B cell (primary cell): Measurements from ENCODE around the gene HMG20A. TPM values are rescaled to one million over a fixed set of nuclear protein-coding genes. Genes with fewer than 3 reads are reported as not detected.

Experiments used
- ATAC-seq: fragments of 200-7000 bp; cut with Tn5 transposase; one replicate; pipeline ENCODE4 v1.10.0; 2021; ENCODE audit warnings: low read depth, mild to moderate bottlenecking, moderate number of reproducible peaks, moderate library complexity
- CTCF ChIA-PET: fragments of 350-600 bp; sonication (Branson Sonifier 250); formaldehyde crosslinking; loops from one replicate; lab custom pipeline; 2021; ENCODE audit warnings: antibody characterized with exemption, inconsistent platforms; lab: Charles Lee
- POLR2A ChIA-PET: fragments of 350-600 bp; sonication (Branson Sonifier 250); formaldehyde crosslinking; loops from one replicate; lab custom pipeline; 2021; ENCODE audit warnings: antibody characterized with exemption; lab: Charles Lee
- DNase-seq: peaks from one replicate; pipeline ENCODE4 v3.0.0; 2013
- H2AFZ ChIP-seq: 2 replicates; pipeline ENCODE4 v1.6.1; 2012; ENCODE audit warnings: mild to moderate bottlenecking, low read depth, low read length; ENCODE audit not compliant: insufficient read depth, poor library complexity, severe bottlenecking
- H3K27ac ChIP-seq, 2 donors: 1 replicate in 1 of 2; 2 replicates in 1 of 2; pipeline ENCODE4 v1.5.1; 2012 to 2013; ENCODE audit warnings: low read length in 2 of 2, mild to moderate bottlenecking in 2 of 2, moderate library complexity in 1 of 2
- H3K27me3 ChIP-seq, 4 experiments: fragments of 200-600 bp in 1 of 4; sonication (generic) in 1 of 4; replicated peaks in 1 of 4; 1 replicate in 2 of 4; 2 replicates in 2 of 4; pipeline versions ENCODE4 v1.6.1 to v1.7.0; 2013 to 2016; ENCODE audit warnings: low read length in 3 of 4, mild to moderate bottlenecking in 2 of 4, mixed read lengths in 1 of 4, moderate library complexity in 1 of 4; ENCODE audit not compliant: insufficient read depth in 4 of 4, control insufficient read depth in 3 of 4; ENCODE audit errors: control extremely low read depth in 1 of 4
- H3K36me3 ChIP-seq, 2 experiments: replicated peaks in 1 of 2; 1 replicate in 1 of 2; 2 replicates in 1 of 2; pipeline versions ENCODE4 v1.6.1 to v1.7.1; 2013; ENCODE audit warnings: low read length in 1 of 2; ENCODE audit not compliant: insufficient read depth in 2 of 2, control insufficient read depth in 1 of 2; ENCODE audit errors: control extremely low read depth in 1 of 2, extremely low read depth in 1 of 2
- H3K4me1 ChIP-seq, 2 donors: fragments of 200-600 bp in 1 of 2; sonication (generic) in 1 of 2; 1 replicate in 1 of 2; 2 replicates in 1 of 2; pipeline versions ENCODE4 v1.5.1 to v1.6.1; 2013 to 2017; ENCODE audit warnings: low read length in 2 of 2; ENCODE audit not compliant: control insufficient read depth in 2 of 2, insufficient read depth in 2 of 2
- H3K4me2 ChIP-seq: replicated peaks from 2 replicates; pipeline ENCODE3; 2012; ENCODE audit warnings: mild to moderate bottlenecking, low read depth, low read length; ENCODE audit not compliant: poor library complexity, severe bottlenecking
- H3K4me3 ChIP-seq, 5 experiments: fragments of 200-600 bp in 1 of 5; sonication (generic) in 1 of 5; 1 replicate in 3 of 5; 2 replicates in 2 of 5; pipeline versions ENCODE4 v1.5.1 to v1.7.0; 2011 to 2016; ENCODE audit warnings: low read length in 4 of 5, mild to moderate bottlenecking in 4 of 5, low read depth in 2 of 5, control low read depth in 1 of 5, moderate library complexity in 1 of 5; ENCODE audit not compliant: insufficient read depth in 1 of 5; ENCODE audit errors: control extremely low read depth in 1 of 5, extremely low read depth in 1 of 5
- H3K79me2 ChIP-seq: fragments of 200-600 bp; sonication (generic); one replicate; pipeline ENCODE4 v1.6.0; 2016; ENCODE audit warnings: low read length; ENCODE audit not compliant: control insufficient read depth, insufficient read depth
- H3K9ac ChIP-seq: fragments of 200-600 bp; sonication (generic); 2 replicates; pipeline ENCODE4 v1.6.1; 2017; ENCODE audit warnings: mild to moderate bottlenecking, low read length, moderate library complexity
- H3K9me3 ChIP-seq, 3 donors: one replicate each; pipeline versions ENCODE4 v1.6.1 to v1.7.1; 2013; ENCODE audit warnings: low read length in 2 of 3; ENCODE audit not compliant: control insufficient read depth in 2 of 3, insufficient read depth in 1 of 3; ENCODE audit errors: control extremely low read depth in 1 of 3
- H4K20me1 ChIP-seq: 2 replicates; pipeline ENCODE4 v1.6.0; 2012; ENCODE audit warnings: mild to moderate bottlenecking, low read length; ENCODE audit not compliant: insufficient read depth, control insufficient read depth, poor library complexity, severe bottlenecking
- H3K27ac Mint-ChIP-seq: one replicate; pipeline ENCODE4 v1.8.0; 2021; ENCODE audit warnings: mixed read lengths
- H3K27me3 Mint-ChIP-seq: one replicate; pipeline ENCODE4 v1.8.0; 2021; ENCODE audit warnings: mixed read lengths
- H3K4me1 Mint-ChIP-seq: one replicate; pipeline ENCODE4 v1.8.0; 2021; ENCODE audit warnings: mixed read lengths
- H3K4me3 Mint-ChIP-seq: one replicate; pipeline ENCODE4 v1.8.0; 2021; ENCODE audit warnings: mixed read lengths
- H3K9me3 Mint-ChIP-seq: one replicate; pipeline ENCODE4 v1.8.0; 2022; ENCODE audit warnings: mixed read lengths; ENCODE audit not compliant: insufficient read depth
- EZH2 ChIP-seq: IDR thresholded peaks from 2 replicates; pipeline ENCODE4 v1.6.1; 2012; ENCODE audit warnings: borderline replicate concordance, low read depth, mild to moderate bottlenecking, moderate library complexity, low read length; ENCODE audit not compliant: insufficient read depth, poor library complexity, severe bottlenecking
- WGBS: methylation state at CpG from one replicate; pipeline ENCODE4 v1.1.5; 2013; ENCODE audit warnings: missing lambda C conversion rate; ENCODE audit not compliant: insufficient coverage; 5-methylcytosine and 5-hydroxymethylcytosine counted together
- intact Hi-C: fragments of 100-400 bp; cut with micrococcal nuclease; formaldehyde crosslinking; loops from one replicate; pipeline ENCODE4 v1.10.0; 2022
- polyA plus RNA-seq: library from polyadenylated mRNA; depleted of rRNA; stranded (reverse); fragments of >200 nt; gene quantifications from 2 replicates; pipeline ENCODE4 v1.2.3, GENCODE V29; 2012
- total RNA-seq, 2 donors: library from RNA; stranded (reverse); fragments of 120-200 nt in 1 of 2; gene quantifications; 1 replicate in 1 of 2; 2 replicates in 1 of 2; pipeline versions ENCODE4 v1.2.3 to v1.2.4, GENCODE V29; 2013 to 2022

The HMG20A gene
- total and polyA plus RNA-seq, 2 donors (not counting 1 experiment from before 2014, with no cell fraction given), result 26.1 to 63.5 TPM

- H3K27me3 Mint-ChIP-seq, result no peaks in the 10 kb centered on the region
- H3K9me3 ChIP-seq, result no peaks in the 10 kb centered on the region
- H3K4me1 Mint-ChIP-seq, result peaks cover 25% of the 10 kb centered on the region
- H3K27ac ChIP-seq, result no peak overlapping the region
- DNase-seq (no peak), ATAC-seq (no peak)
- no peaks in the 10 kb centered on the region for H3K9me3 Mint-ChIP-seq
- H3K4me2 ChIP-seq, result no peak overlapping the region
- no peak overlapping the region for H2AFZ ChIP-seq
- CTCF ChIA-PET, result interaction anchor here (0.9 kb wide), 1 partner anchor 8 kb away, joined by 3 read pairs; no protein-coding TSS in a partner anchor
- H3K27ac Mint-ChIP-seq, result no peak overlapping the region
- no peaks in the 10 kb centered on the region for H3K27me3 ChIP-seq
- peaks cover 0 to 16% of the 10 kb centered on the region in 2 experiments for H3K36me3 ChIP-seq
- H3K4me3 Mint-ChIP-seq, result no peak overlapping the region
- intact Hi-C loops, result no loop called here
- peaks cover 8 to 9% of the 10 kb centered on the region in 2 donors for H3K4me1 ChIP-seq
- WGBS, result no CpG with 5 or more reads among the region's 1 CpG
- H3K9ac ChIP-seq, result no peak overlapping the region
- peaks cover 9% of the 10 kb centered on the region for H3K79me2 ChIP-seq
- H3K4me3 ChIP-seq, result no peak overlapping the region
- H4K20me1 ChIP-seq, result peaks cover 21% of the 10 kb centered on the region
- TF ChIP-seq EZH2, result no peak
- POLR2A ChIA-PET, result no interaction called here
Measured at GRCh38 chr15:77454265-77454664, 33.6 kb downstream of the HMG20A start.

DNA sequence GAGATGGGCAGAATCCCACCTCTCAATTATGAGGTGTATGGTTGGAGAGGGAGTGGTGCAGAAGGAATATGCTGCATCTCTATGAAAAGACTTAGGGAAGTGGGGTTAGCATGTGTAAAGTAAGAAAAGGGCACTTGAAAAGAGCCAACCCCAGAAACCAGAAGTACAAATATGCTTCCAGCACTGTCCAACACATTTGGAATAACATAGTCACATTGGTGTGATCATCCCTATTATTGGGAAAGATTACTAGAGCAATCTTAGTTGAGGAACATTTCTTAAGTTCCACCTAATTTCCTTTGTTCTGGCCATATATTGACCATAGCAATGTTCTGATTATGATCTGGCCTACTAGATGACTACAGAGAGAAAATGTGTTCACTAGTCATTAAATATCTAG is 34.3 kb downstream of the HMG20A start:
- Histone ChIP-seq H3K9me3 (no peaks in the 10 kb centered on the region), H3K9ac (no peak overlapping the region), H3K79me2 (peaks cover 9% of the 10 kb centered on the region), H3K27me3 (no peaks in the 10 kb centered on the region), H3K27ac (no peak overlapping the region), H3K4me1 (peaks cover 8 to 9% of the 10 kb centered on the region in 2 donors), H2AFZ (no peak overlapping the region), H3K4me3 (no peak overlapping the region), H3K36me3 (peaks cover 0 to 21% of the 10 kb centered on the region in 2 experiments), H3K4me2 (no peak overlapping the region), H4K20me1 (peaks cover 21% of the 10 kb centered on the region)
- no peak for ATAC-seq
- Mint-ChIP-seq H3K27ac (no peak overlapping the region), H3K4me3 (no peak overlapping the region), H3K4me1 (peaks cover 25% of the 10 kb centered on the region), H3K9me3 (no peaks in the 10 kb centered on the region), H3K27me3 (no peaks in the 10 kb centered on the region)
- POLR2A ChIA-PET, result no interaction called here
- TF ChIP-seq EZH2, result no peak
- DNase-seq, result no peak
- CTCF ChIA-PET, result interaction anchor here (0.9 kb wide), 1 partner anchor 9 kb away, joined by 3 read pairs; no protein-coding TSS in a partner anchor
- intact Hi-C loops, result no loop called here
